B cell (primary cell): ENCODE results near the gene SPATA2. TPM values are rescaled to one million over a fixed set of nuclear protein-coding genes. Genes with fewer than 3 reads are reported as not detected.

ENCODE experiments used
- ATAC-seq: fragments of 200-7000 bp; cut with Tn5 transposase; one replicate; pipeline ENCODE4 v1.10.0; 2021; ENCODE audit warnings: low read depth, mild to moderate bottlenecking, moderate number of reproducible peaks, moderate library complexity
- CTCF ChIA-PET: fragments of 350-600 bp; sonication (Branson Sonifier 250); formaldehyde crosslinking; loops from one replicate; lab custom pipeline; 2021; ENCODE audit warnings: antibody characterized with exemption, inconsistent platforms; lab: Charles Lee
- POLR2A ChIA-PET: fragments of 350-600 bp; sonication (Branson Sonifier 250); formaldehyde crosslinking; loops from one replicate; lab custom pipeline; 2021; ENCODE audit warnings: antibody characterized with exemption; lab: Charles Lee
- DNase-seq: peaks from one replicate; pipeline ENCODE4 v3.0.0; 2013
- H2AFZ ChIP-seq: 2 replicates; pipeline ENCODE4 v1.6.1; 2012; ENCODE audit warnings: mild to moderate bottlenecking, low read depth, low read length; ENCODE audit not compliant: insufficient read depth, poor library complexity, severe bottlenecking
- H3K27ac ChIP-seq, 2 donors: 1 replicate in 1 of 2; 2 replicates in 1 of 2; pipeline ENCODE4 v1.5.1; 2012 to 2013; ENCODE audit warnings: low read length in 2 of 2, mild to moderate bottlenecking in 2 of 2, moderate library complexity in 1 of 2
- H3K27me3 ChIP-seq, 4 experiments: fragments of 200-600 bp in 1 of 4; sonication (generic) in 1 of 4; replicated peaks in 1 of 4; 1 replicate in 2 of 4; 2 replicates in 2 of 4; pipeline versions ENCODE4 v1.6.1 to v1.7.0; 2013 to 2016; ENCODE audit warnings: low read length in 3 of 4, mild to moderate bottlenecking in 2 of 4, mixed read lengths in 1 of 4, moderate library complexity in 1 of 4; ENCODE audit not compliant: insufficient read depth in 4 of 4, control insufficient read depth in 3 of 4; ENCODE audit errors: control extremely low read depth in 1 of 4
- H3K36me3 ChIP-seq, 2 experiments: replicated peaks in 1 of 2; 1 replicate in 1 of 2; 2 replicates in 1 of 2; pipeline versions ENCODE4 v1.6.1 to v1.7.1; 2013; ENCODE audit warnings: low read length in 1 of 2; ENCODE audit not compliant: insufficient read depth in 2 of 2, control insufficient read depth in 1 of 2; ENCODE audit errors: control extremely low read depth in 1 of 2, extremely low read depth in 1 of 2
- H3K4me1 ChIP-seq, 2 donors: fragments of 200-600 bp in 1 of 2; sonication (generic) in 1 of 2; 1 replicate in 1 of 2; 2 replicates in 1 of 2; pipeline versions ENCODE4 v1.5.1 to v1.6.1; 2013 to 2017; ENCODE audit warnings: low read length in 2 of 2; ENCODE audit not compliant: control insufficient read depth in 2 of 2, insufficient read depth in 2 of 2
- H3K4me2 ChIP-seq: replicated peaks from 2 replicates; pipeline ENCODE3; 2012; ENCODE audit warnings: mild to moderate bottlenecking, low read depth, low read length; ENCODE audit not compliant: poor library complexity, severe bottlenecking
- H3K4me3 ChIP-seq, 5 experiments: fragments of 200-600 bp in 1 of 5; sonication (generic) in 1 of 5; 1 replicate in 3 of 5; 2 replicates in 2 of 5; pipeline versions ENCODE4 v1.5.1 to v1.7.0; 2011 to 2016; ENCODE audit warnings: low read length in 4 of 5, mild to moderate bottlenecking in 4 of 5, low read depth in 2 of 5, control low read depth in 1 of 5, moderate library complexity in 1 of 5; ENCODE audit not compliant: insufficient read depth in 1 of 5; ENCODE audit errors: control extremely low read depth in 1 of 5, extremely low read depth in 1 of 5
- H3K79me2 ChIP-seq: fragments of 200-600 bp; sonication (generic); one replicate; pipeline ENCODE4 v1.6.0; 2016; ENCODE audit warnings: low read length; ENCODE audit not compliant: control insufficient read depth, insufficient read depth
- H3K9ac ChIP-seq: fragments of 200-600 bp; sonication (generic); 2 replicates; pipeline ENCODE4 v1.6.1; 2017; ENCODE audit warnings: mild to moderate bottlenecking, low read length, moderate library complexity
- H3K9me3 ChIP-seq, 3 donors: one replicate each; pipeline versions ENCODE4 v1.6.1 to v1.7.1; 2013; ENCODE audit warnings: low read length in 2 of 3; ENCODE audit not compliant: control insufficient read depth in 2 of 3, insufficient read depth in 1 of 3; ENCODE audit errors: control extremely low read depth in 1 of 3
- H4K20me1 ChIP-seq: 2 replicates; pipeline ENCODE4 v1.6.0; 2012; ENCODE audit warnings: mild to moderate bottlenecking, low read length; ENCODE audit not compliant: insufficient read depth, control insufficient read depth, poor library complexity, severe bottlenecking
- H3K27ac Mint-ChIP-seq: one replicate; pipeline ENCODE4 v1.8.0; 2021; ENCODE audit warnings: mixed read lengths
- H3K27me3 Mint-ChIP-seq: one replicate; pipeline ENCODE4 v1.8.0; 2021; ENCODE audit warnings: mixed read lengths
- H3K4me1 Mint-ChIP-seq: one replicate; pipeline ENCODE4 v1.8.0; 2021; ENCODE audit warnings: mixed read lengths
- H3K4me3 Mint-ChIP-seq: one replicate; pipeline ENCODE4 v1.8.0; 2021; ENCODE audit warnings: mixed read lengths
- H3K9me3 Mint-ChIP-seq: one replicate; pipeline ENCODE4 v1.8.0; 2022; ENCODE audit warnings: mixed read lengths; ENCODE audit not compliant: insufficient read depth
- CTCF ChIP-seq: fragments of 200-600 bp; IDR thresholded peaks from one replicate; pipeline ENCODE4 v1.8.0; 2022; ENCODE audit warnings: antibody characterized with exemption, mild to moderate bottlenecking
- EZH2 ChIP-seq: IDR thresholded peaks from 2 replicates; pipeline ENCODE4 v1.6.1; 2012; ENCODE audit warnings: borderline replicate concordance, low read depth, mild to moderate bottlenecking, moderate library complexity, low read length; ENCODE audit not compliant: insufficient read depth, poor library complexity, severe bottlenecking
- WGBS: methylation state at CpG from one replicate; pipeline ENCODE4 v1.1.5; 2013; ENCODE audit warnings: missing lambda C conversion rate; ENCODE audit not compliant: insufficient coverage; 5-methylcytosine and 5-hydroxymethylcytosine counted together
- intact Hi-C: fragments of 100-400 bp; cut with micrococcal nuclease; formaldehyde crosslinking; loops from one replicate; pipeline ENCODE4 v1.10.0; 2022
- polyA plus RNA-seq: library from polyadenylated mRNA; depleted of rRNA; stranded (reverse); fragments of >200 nt; gene quantifications from 2 replicates; pipeline ENCODE4 v1.2.3, GENCODE V29; 2012
- total RNA-seq, 2 donors: library from RNA; stranded (reverse); fragments of 120-200 nt in 1 of 2; gene quantifications; 1 replicate in 1 of 2; 2 replicates in 1 of 2; pipeline versions ENCODE4 v1.2.3 to v1.2.4, GENCODE V29; 2013 to 2022

Gene SPATA2
- total and polyA plus RNA-seq, 2 donors (not counting 1 experiment from before 2014, with no cell fraction given), result 10.7 to 20.0 TPM

DNA sequence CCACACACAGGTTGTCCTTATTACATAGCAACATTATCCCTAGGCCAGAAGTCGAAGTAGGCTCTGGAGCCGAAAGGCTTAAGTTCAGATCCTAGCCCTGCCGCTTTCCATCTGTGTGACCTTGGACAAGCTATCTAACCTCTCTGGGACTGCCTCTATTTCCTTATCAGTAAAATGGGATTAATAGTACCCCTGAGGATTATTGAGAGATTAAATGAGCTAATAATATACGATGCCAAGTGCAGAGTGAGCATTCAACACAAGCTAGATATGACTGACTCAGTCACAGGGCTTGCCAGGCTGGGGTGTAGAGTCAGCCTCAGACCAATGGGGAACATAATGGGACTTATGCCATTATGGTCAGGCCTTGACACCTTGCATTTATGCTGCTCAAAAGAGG is 8.9 kb upstream of the SPATA2 start:
- POLR2A ChIA-PET, result interaction anchor here (0.7 kb wide), 1 partner anchor 12 kb away, joined by 5 read pairs; the partner anchor contains the start of gene RNF114

More for the DNA sequence above, 8.9 kb upstream of the SPATA2 start:
- Histone ChIP-seq H3K4me3 (no peak overlapping the region), H3K27ac (no peak overlapping the region), H3K9me3 (no peaks in the 10 kb centered on the region), H4K20me1 (no peaks in the 10 kb centered on the region), H3K27me3 (peaks cover 0 to 4% (median 0%) of the 10 kb centered on the region in 4 experiments), H3K79me2 (no peaks in the 10 kb centered on the region), H3K4me2 (no peak overlapping the region), H3K9ac (no peak overlapping the region), H3K4me1 (no peaks in the 10 kb centered on the region), H3K36me3 (no peaks in the 10 kb centered on the region), H2AFZ (no peak overlapping the region)
- CTCF ChIA-PET, result interaction anchor here (2.0 kb wide), 1 partner anchor 11 kb away, joined by 7 read pairs; no protein-coding TSS in a partner anchor
- ATAC-seq, result no peak
- no peaks in the 10 kb centered on the region for H3K9me3 Mint-ChIP-seq
- TF ChIP-seq CTCF (no peak), EZH2 (no peak)
- no peak overlapping the region for H3K4me3 Mint-ChIP-seq
- WGBS, result 100% methylated on average over 1 of the region's 4 CpGs
- peaks cover 9% of the 10 kb centered on the region for H3K27me3 Mint-ChIP-seq
- H3K27ac Mint-ChIP-seq, result no peak overlapping the region
- H3K4me1 Mint-ChIP-seq, result peaks cover 4% of the 10 kb centered on the region
- DNase-seq, result no peak
- intact Hi-C loops, result no loop called here
